Measurements from ENCODE around the gene KLHDC4. TPM values are rescaled to one million over a fixed set of nuclear protein-coding genes. Genes with fewer than 3 reads are reported as not detected.

KLHDC4 gene
- total and polyA plus RNA-seq, 4 donors: 8.2 to 27.6 (median 14.2) TPM

DNA sequence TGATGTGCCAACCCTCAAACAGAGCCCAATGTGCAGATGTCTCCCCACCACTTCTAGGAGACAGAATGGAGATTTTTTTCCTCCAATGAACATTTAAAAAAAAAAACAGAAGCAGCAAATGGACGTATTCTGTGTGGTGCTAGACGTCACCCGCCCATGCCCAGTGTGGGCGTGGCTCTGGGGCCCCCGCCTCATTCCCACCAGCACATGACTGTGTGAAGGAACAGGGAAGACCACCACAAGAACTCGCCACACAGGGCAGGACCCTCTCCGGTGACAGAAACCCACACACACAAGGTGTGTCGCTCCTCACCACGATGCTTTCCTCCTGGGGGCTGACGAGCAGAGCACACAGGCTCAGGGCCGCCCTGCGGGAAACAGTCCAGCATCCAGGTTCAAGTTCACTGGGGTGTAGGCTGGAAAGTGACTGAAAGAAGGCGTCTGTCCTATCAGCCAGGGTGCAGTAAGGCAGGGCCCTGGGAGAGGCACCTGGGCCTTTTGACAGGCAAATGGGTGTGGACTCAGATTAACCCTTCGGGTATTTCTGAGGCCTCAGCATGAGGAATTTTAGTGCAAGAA is 53.5 kb downstream of the KLHDC4 start:
- no peak overlapping the region for H3K9ac ChIP-seq (ENCODE audit: low read depth in 1 of 2, low read length in 2 of 2)
- no peaks in the 10 kb centered on the region for H3K9me3 ChIP-seq (ENCODE audit: control insufficient read depth in 4 of 4, low read length in 3 of 4)
- no peak for DNase-seq (ENCODE audit: low spot score)
- H3K27me3 ChIP-seq (ENCODE audit: control insufficient read depth in 4 of 4, insufficient read depth in 4 of 4, low read length in 3 of 4): no peaks in the 10 kb centered on the region
- peaks cover 3 to 59% (median 18%) of the 10 kb centered on the region in 4 donors for H3K36me3 ChIP-seq (ENCODE audit: control insufficient read depth in 4 of 4, insufficient read depth in 3 of 4, low read depth in 1 of 4, low read length in 3 of 4)
- 93% methylated on average over 14 of the region's 14 CpGs for WGBS
- TF ChIP-seq REST (IDR thresholded peaks at IDR 0.05) (no peak), MAX (IDR thresholded peaks at IDR 0.05) (no peak), NR2F2 (IDR thresholded peaks at IDR 0.05) (no peak), GABPA (IDR thresholded peaks at IDR 0.05 in 1 of 2, conservative IDR thresholded peaks at IDR 0.05 in 1 of 2) (no peak), HNF4A (conservative IDR thresholded peaks at IDR 0.05) (no peak), ZBTB33 (IDR thresholded peaks at IDR 0.05) (no peak), TAF1 (conservative IDR thresholded peaks at IDR 0.05) (no peak)
- no peak overlapping the region for H3K27ac ChIP-seq (ENCODE audit: low read depth in 1 of 2, low read length in 2 of 2)
- H3K4me1 ChIP-seq (ENCODE audit: control insufficient read depth in 4 of 4, insufficient read depth in 4 of 4, low read length in 3 of 4): no peaks in the 10 kb centered on the region
- H3K4me3 ChIP-seq (ENCODE audit: low read depth in 1 of 3, low read length in 3 of 3): no peak overlapping the region

GRCh38 chr16:87710887-87711286 is 54.9 kb downstream of the KLHDC4 start:
- WGBS: 96% methylated on average over 12 of the region's 12 CpGs
- Histone ChIP-seq H3K4me3 (ENCODE audit: low read depth in 1 of 3, low read length in 3 of 3) (no peak overlapping the region), H3K36me3 (ENCODE audit: control insufficient read depth in 4 of 4, insufficient read depth in 3 of 4, low read depth in 1 of 4, low read length in 3 of 4) (peaks cover 3 to 58% (median 18%) of the 10 kb centered on the region in 4 donors), H3K9me3 (ENCODE audit: control insufficient read depth in 4 of 4, low read length in 3 of 4) (no peaks in the 10 kb centered on the region), H3K4me1 (ENCODE audit: control insufficient read depth in 4 of 4, insufficient read depth in 4 of 4, low read length in 3 of 4) (no peaks in the 10 kb centered on the region), H3K9ac (ENCODE audit: low read depth in 1 of 2, low read length in 2 of 2) (no peak overlapping the region), H3K27ac (ENCODE audit: low read depth in 1 of 2, low read length in 2 of 2) (no peak overlapping the region), H3K27me3 (ENCODE audit: control insufficient read depth in 4 of 4, insufficient read depth in 4 of 4, low read length in 3 of 4) (no peaks in the 10 kb centered on the region)
- DNase-seq (ENCODE audit: low spot score): no peak
- TF ChIP-seq NR2F2 (IDR thresholded peaks at IDR 0.05): no peak
- TF ChIP-seq MAX (IDR thresholded peaks at IDR 0.05): no peak
- TF ChIP-seq RXRA (IDR thresholded peaks at IDR 0.05): no peak
- no peak for TF ChIP-seq REST (IDR thresholded peaks at IDR 0.05)
- no peak for TF ChIP-seq GABPA (IDR thresholded peaks at IDR 0.05 in 1 of 2, conservative IDR thresholded peaks at IDR 0.05 in 1 of 2)

Measured in liver (tissue), 9 donors.